Head of caudate nucleus (tissue), 42 donors: ENCODE results near the gene PITPNC1.
"Not testable (repeated sequence)": the region's sequence is repeated elsewhere in the genome, so short reads cannot be mapped to it uniquely, and the experiment has no call there.

ENCODE experiments used
- DNase-seq, 42 donors: peaks; one replicate each; pipeline versions ENCODE4 v3.0.0 to v3.0.0-alpha.2; 2020 to 2021; ENCODE audit warnings: mixed read lengths in 7 of 42
- intact Hi-C: fragments of 100-400 bp; cut with DNase I; formaldehyde crosslinking; loops from one replicate; pipeline ENCODE4 v1.15.0; 2022

Gene PITPNC1

GRCh38 chr17:67365738-67366192 is 11.3 kb upstream of the PITPNC1 start:
- intact Hi-C loops = loop anchor here (5.0 kb wide), 1 partner anchor 352 kb away; the partner anchor contains the start of gene NOL11
- no peak for DNase-seq

- peak; percentile 85 to 98 (median 96) for DNase-seq
- intact Hi-C loops = loop anchor here (5.0 kb wide), 1 partner anchor 351 kb away; the partner anchor contains the start of gene NOL11
Observed at GRCh38 chr17:67366193-67367157, 10.6 kb upstream of the PITPNC1 start, which contains the start of gene PSMD12. Gene PSMD12, minus strand, starts transcription at chr17:67366577. Its CDS starts 58 bp downstream, at chr17:67366519.

GRCh38 chr17:67369676-67370075 is 7.4 kb upstream of the PITPNC1 start:
- intact Hi-C loops = loop anchor here (5.0 to 10.0 kb wide), 2 partner anchors 235 to 348 kb away; partner anchors contain the start of gene NOL11
- DNase-seq = no peak

GRCh38 chr17:67372751-67373150 is 4.3 kb upstream of the PITPNC1 start:
- intact Hi-C loops = loop anchor here (10.0 kb wide), 1 partner anchor 232 kb away; no protein-coding TSS in a partner anchor

GRCh38 chr17:67374329-67375053 is 2.6 kb upstream of the PITPNC1 start:
- DNase-seq = peak; percentile 75 to 93 (median 86)
- intact Hi-C loops = loop anchor here (5.0 to 10.0 kb wide), 2 partner anchors 98 to 230 kb away; no protein-coding TSS in a partner anchor

More at GRCh38 chr17:67372751-67373150, 4.3 kb upstream of the PITPNC1 start:
- DNase-seq = no peak

- intact Hi-C loops = loop anchor here (5.0 to 10.0 kb wide), 2 partner anchors 97 to 230 kb away; no protein-coding TSS in a partner anchor
- no peak for DNase-seq
Observed at GRCh38 chr17:67375054-67375427, 2.0 kb upstream of the PITPNC1 start.

GRCh38 chr17:67375716-67376115 is 1.4 kb upstream of the PITPNC1 start:
- intact Hi-C loops = loop anchor here (5.0 to 10.0 kb wide), 2 partner anchors 97 to 229 kb away; no protein-coding TSS in a partner anchor
- no peak for DNase-seq

GRCh38 chr17:67376415-67376736 is 705 bp upstream of the PITPNC1 start:
- DNase-seq = no peak
- intact Hi-C loops = loop anchor here (5.0 to 10.0 kb wide), 2 partner anchors 96 to 228 kb away; no protein-coding TSS in a partner anchor

GRCh38 chr17:67377488-67378453 is 690 bp downstream of the PITPNC1 start:
- DNase-seq = peak in 38 of 42 donors; percentile 26 to 65 (median 46)
- intact Hi-C loops = loop anchor here (5.0 to 10.0 kb wide), 2 partner anchors 95 to 227 kb away; no protein-coding TSS in a partner anchor

GRCh38 chr17:67378454-67379250 is 1.6 kb downstream of the PITPNC1 start:
- intact Hi-C loops = loop anchor here (5.0 to 10.0 kb wide), 2 partner anchors 94 to 226 kb away; no protein-coding TSS in a partner anchor
- DNase-seq = peak in 41 of 42 donors; percentile 42 to 85 (median 72)

- DNase-seq = no peak
- intact Hi-C loops = loop anchor here (5.0 to 10.0 kb wide), 2 partner anchors 93 to 226 kb away; no protein-coding TSS in a partner anchor
Observed at GRCh38 chr17:67379251-67379630, 2.2 kb downstream of the PITPNC1 start.

- intact Hi-C loops = no loop called here
Observed at GRCh38 chr17:67381929-67382257, 4.8 kb downstream of the PITPNC1 start.

GRCh38 chr17:67385122-67385988 is 8.3 kb downstream of the PITPNC1 start:
- intact Hi-C loops = no loop called here
- DNase-seq = peak in 1 of 42 donors; percentile 13

More at GRCh38 chr17:67381929-67382257, 4.8 kb downstream of the PITPNC1 start:
- DNase-seq = no peak

- intact Hi-C loops = no loop called here
- peak in 35 of 42 donors; percentile 13 to 78 (median 54) for DNase-seq
Observed at GRCh38 chr17:67386965-67387551, 10.0 kb downstream of the PITPNC1 start.

GRCh38 chr17:67388536-67388935 is 11.5 kb downstream of the PITPNC1 start:
- peak in 1 of 42 donors; percentile 9 for DNase-seq
- intact Hi-C loops = not testable (repeated sequence)

GRCh38 chr17:67388986-67389385 is 11.9 kb downstream of the PITPNC1 start:
- intact Hi-C loops = no loop called here
- peak in 1 of 42 donors; percentile 18 for DNase-seq
